HG02943 (cell line): Measurements from ENCODE around the gene LRBA.

Source experiments
- ATAC-seq: cut with Tn5 transposase; IDR thresholded peaks from one replicate; pipeline ENCODE4 v1.9.1; 2021; ENCODE audit warnings: mild to moderate bottlenecking, low read depth, moderate library complexity; ENCODE audit not compliant: unreplicated experiment

The LRBA gene

DNA sequence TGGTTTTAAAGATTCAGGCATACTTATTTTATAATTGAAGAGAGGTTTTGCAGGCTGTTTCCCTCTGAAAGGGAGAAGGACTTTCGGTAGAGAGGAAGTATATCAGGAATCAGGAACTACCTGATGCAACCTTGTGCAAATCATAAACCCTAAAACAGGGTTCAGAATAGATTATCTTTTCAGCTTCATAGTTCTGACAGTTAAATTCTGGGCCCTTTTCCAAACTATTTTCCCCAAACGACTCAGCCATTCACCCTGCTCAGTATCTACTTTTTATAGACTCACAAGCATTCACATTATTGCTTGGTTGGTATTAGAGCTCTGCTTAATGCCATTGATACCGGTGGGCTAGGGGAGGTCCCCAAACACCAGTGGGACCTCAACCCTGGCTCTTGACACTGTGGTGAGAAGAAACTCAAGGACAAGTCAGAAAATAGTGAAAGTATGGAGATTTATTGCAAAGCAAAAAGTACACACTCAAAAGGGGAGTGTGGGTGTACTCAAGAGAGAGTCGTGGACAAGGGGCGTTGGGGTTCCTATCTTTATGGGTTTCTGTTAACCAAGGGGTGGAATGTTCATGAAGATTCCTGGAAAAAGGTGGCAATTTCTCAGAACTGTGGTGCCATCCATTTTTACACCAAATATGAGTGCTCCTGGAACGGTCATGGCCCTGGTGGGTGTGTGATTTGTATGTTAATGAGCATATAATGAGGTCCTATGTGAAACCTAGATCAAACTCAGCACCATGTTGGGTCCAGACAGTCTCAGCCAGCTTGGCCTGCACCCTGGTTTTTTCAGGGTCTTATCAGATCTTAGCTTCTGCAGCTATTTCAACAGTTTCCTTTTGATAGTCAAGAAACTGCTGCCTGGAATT is 698.5 kb downstream of the LRBA start:
- no peak for ATAC-seq

DNA sequence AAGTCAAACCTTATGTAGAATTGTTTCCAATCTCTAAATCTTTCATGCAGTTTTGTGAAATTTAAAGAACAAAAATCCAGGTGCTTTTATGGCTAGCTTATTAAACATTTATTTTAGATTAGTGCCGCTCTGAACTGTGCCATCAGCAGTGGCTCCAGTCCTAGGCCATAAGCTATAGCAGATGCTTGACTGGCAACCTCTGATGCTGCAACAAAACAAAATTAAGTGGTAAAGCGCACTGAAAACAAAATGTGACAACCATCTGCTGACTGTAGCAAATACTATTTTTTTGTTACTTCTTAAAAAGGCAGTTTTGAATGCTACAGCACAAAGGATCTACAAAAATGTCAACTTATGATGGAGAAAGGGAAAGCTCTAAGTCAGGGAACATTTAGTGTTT is 699.4 kb downstream of the LRBA start:
- ATAC-seq = no peak

DNA sequence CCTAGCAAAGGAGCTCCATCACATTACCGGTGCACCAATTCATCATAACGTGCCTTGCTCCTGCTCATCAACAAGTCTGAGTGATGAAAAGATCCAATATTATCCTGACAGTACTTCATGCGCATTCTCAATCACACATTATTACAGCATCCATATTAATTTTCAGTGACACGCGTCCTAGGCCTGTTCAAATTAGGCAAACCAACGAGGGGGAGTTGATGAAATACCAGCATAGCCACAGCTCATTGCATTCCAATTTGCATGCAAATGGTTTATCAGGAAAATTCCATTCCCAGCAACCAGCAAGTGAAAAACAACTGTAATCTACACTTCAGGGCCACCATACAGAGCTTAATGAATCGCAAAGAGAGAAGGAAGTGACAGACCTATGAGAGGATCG is 699.9 kb downstream of the LRBA start:
- no peak for ATAC-seq

DNA sequence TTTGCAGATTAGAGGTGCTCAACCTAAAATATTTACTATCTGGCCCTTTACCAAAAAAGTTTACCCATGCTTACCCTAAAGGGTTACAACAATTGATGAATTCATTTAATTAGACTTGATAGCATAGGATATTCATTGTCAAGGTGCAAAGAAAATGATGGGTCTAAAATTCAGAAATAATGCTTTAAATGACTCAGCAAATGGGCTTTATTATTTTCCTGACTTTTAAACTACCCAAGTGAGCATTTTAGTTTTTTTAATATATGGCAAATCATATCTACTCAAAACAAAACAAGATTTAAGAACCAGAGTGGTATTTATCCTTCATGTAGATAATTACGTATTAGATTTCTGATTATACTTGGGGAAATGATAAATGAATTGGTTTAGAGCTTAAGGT is 701.1 kb downstream of the LRBA start:
- ATAC-seq = no peak

DNA sequence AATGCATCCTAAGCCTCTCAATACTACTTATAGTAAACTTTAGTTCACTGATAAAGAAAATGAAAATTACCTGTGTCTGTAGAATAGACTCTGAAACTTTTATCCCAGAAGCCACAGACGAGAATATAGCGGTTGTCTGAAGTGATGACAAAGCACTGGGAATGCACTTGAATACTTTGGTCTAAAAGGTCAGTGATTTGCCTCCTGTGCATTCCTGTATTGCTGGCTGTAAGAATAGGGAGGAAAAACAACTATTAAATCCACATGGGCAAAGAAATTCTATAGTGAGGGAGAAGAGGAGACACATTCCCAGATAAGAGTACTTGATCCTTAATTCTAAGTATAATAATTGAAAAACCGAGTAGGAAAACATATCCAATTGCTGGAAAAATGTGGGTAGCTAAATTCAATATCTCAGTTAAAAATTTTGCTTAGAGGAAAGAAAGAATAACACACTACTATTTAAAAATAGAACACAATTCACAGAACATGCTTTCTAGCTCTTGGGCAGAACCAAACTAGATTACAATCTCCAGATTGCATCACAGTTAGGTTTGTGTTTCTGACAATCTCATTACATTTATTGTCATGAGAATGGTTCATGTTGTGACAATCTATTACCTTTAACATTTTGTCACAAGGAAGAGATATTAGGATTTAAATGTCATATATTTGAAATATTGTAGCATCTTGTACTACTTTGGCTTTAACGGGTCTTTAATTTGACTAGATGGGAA is 704.8 kb downstream of the LRBA start:
- no peak for ATAC-seq

DNA sequence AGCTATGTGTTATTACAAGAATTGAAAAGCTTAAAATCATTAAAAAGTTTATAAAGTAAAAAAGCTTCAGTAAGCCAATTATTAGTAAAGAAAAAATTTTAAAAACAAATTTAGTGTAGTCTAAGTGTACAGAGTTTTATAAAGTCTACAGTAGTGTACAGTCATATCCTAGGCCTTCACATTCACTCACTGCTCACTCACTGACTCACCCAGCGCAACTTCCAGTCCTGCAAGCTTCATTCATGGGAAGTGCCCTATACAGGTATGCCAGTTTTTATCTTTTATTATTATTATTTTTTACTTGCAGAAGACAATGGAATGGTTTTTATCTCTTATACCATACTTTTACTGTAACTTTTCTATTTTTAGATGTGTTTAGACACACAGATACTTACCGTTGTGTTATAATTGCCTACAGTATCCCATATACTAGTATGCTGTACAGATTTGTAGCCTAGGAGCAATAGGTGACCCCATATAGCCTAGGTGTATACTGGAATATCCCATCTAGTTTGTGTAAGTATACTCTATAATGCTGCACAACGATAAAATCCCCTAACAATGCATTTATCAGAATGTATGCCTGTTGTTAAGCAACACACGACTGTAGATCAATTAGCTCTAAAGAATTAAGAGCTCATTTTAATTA is 706.1 kb downstream of the LRBA start:
- no peak for ATAC-seq

DNA sequence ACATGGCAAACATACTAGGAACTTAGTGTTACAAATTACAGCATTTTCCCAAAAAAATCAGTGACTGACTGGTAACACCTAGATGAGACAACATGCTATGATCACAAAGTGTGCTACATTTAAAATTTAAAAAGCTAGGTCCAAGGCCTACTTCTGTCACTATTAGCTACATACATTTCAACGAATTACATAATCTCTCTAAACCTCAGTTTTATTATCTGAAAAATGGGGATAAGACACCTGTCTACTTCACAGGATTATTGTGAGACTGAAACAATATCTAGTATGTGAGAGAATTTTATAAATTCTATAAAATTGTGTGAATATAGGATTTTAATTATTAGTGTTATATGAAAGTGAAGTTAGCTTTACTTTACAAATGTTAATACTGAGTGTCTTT is 708.4 kb downstream of the LRBA start:
- ATAC-seq = no peak

DNA sequence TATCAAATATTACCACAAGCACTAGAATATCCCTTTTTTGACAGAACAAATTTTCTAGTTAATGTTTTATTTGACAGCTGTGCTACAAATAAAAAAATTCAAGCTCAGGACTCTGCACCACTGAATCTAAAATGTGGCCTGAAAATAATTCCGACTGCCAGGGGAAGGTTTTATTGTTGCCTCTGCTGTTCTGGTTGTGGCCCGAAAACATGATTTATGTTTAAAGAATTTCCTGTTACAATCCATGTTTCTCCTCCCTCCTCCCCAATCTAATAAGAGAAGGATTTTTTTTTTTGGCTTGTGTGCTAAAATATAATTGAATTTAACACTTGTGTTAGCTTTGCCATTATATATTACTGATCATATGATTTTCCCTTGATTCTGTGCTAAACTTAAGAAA is 709.1 kb downstream of the LRBA start:
- no peak for ATAC-seq

DNA sequence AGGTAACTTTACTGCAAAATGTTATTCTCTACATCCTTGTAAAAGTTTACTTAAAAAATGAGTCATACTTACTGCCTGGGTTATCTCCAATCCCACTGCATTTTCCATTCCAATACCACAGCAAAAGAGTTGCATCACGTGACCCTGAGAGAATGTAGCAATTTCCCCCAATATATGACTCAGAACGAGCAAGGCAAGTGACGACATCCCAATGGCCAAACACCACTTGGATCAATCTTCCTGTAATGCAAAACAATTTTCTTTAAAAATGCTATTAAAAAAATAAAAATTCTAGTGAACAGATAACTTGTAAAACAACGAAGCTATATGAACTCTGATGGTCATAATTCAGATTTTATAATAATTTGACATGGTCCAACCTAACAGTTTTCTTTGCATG is 712.5 kb downstream of the LRBA start:
- no peak for ATAC-seq

DNA sequence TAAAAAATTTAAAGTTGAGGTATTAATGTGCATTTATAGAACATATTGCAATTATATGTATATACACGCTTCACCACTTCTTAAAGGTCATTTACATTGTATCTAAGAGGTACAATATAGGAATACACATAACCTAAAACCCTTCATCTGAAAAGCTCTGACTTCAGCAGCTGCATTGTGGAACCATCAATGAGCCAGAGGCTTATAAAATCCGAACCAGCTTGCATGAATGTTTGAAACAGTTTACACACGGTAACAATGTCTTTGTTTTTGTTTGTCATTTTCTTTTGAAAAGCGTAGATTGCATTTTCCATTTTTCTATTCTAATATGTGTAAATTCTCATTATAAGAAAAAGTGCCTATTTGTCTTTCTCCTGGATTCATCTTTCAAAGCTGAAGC is 715.3 kb downstream of the LRBA start:
- no peak for ATAC-seq

DNA sequence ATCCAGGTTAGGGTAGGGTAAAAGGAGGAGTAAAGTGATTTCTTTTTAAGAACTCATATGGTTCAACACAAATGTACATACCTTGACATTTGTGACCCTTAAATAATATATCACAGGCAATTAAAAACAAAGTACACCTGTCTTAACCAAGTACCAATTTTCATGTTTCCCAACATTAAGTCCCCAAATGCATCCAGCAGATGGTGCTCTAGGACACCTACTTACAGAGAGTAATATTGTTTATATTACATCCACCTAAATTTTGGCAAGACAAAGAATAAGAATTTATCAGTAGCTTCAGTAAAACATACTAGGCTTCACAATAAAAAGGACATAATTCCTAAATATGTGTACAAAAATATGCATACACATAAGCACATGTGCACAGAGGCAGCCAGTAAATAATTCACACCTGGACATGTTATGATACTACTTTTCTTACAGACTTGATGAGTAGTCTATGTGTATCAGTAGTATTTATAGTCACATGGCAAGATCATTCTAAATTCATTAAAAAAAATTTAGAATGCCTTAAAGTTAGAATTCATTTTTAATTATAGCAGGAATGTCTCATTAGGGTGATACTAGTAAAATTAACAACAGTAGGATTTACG is 717.1 kb downstream of the LRBA start:
- ATAC-seq = no peak

DNA sequence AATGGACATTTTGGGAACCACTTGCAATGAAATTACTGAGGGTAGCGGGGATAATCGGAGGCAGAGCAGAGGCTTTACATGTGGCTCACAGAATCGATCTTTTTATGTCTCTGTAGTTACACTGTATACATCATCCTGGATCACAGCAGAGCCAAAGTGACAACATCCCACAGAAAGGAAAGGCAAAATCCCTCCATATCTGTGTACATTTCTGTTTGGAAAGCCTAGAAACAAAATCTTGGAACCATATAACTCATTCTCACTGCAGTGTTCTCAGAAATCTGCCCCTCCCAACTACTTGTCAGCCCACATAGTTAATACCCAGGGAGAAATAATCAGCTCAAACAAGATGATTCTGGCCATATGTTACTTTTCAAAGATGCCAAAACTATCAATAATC is 725.2 kb downstream of the LRBA start:
- ATAC-seq = no peak

DNA sequence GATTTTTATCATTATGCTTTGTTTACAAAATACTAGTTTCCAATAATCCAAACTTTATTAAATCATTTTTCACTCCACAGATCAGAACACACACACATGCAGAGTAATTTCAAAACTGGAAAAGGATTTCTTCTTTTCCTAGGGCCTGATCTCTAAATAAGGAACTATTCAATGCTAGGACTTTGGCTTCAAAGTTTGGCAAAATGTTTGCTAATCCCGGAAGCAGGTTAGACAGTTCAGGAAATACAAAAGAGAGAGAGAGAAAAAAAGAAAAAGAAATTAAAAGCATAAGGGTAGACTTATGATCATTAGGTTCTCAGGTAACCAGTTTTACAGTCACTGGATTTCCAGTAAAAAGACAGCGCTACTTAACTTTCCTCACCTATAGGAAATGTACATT is 725.9 kb downstream of the LRBA start:
- no peak for ATAC-seq

DNA sequence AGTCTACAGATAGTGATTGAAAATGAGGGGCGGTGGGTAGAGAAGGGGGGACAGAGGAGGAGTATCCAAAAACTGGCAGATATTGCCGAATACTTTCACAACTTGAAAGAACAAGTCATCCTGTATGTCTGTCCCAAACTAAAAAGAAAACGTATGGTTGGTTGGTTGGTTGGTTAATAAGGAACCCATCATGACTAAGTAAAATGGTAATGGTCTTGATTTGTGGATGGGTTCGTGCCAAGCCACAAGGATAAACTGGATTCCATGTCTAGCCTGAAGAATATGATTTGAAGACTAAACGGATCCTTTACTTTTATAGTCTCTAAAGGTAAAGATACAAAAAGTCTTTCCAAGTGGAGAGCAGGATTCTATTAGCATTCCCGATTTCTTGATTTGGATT is 728.4 kb downstream of the LRBA start:
- ATAC-seq = no peak

DNA sequence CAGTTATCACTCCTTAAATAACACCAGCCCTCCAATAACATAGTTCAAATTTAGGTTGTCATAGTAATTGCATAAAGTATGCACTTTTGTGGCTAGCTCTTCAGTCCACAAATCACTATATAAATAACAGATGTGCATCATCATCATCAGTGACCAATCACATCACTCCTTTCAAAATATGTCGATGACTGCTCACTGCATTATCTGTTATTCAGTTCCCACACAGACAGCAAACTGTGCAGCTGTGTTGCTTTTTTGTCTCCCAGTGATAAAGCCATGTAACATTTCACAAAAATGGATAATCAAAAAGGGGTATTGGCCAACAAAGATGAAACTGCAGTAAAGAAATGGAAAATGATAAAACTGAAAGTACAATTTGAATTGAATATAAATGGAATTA is 731.4 kb downstream of the LRBA start:
- no peak for ATAC-seq

DNA sequence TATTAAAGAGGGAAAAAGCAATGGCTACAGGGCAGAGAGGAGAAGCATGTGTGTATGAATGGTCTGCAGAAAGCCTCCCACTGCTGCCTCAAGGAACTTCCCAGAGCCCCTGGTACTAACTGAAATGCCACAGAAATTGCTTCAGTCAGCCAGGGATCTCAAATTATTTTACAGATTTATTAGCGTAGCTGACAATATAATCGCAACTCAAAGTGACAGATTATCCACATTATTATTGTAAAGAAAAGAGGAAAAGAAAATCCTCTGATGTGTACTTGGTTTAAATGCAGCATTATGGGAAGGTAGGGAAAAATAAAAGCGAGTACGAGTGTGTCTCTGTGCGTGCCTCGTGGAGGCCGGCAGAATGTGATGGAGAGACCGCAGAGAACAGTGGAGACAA is 734.1 kb downstream of the LRBA start:
- no peak for ATAC-seq

DNA sequence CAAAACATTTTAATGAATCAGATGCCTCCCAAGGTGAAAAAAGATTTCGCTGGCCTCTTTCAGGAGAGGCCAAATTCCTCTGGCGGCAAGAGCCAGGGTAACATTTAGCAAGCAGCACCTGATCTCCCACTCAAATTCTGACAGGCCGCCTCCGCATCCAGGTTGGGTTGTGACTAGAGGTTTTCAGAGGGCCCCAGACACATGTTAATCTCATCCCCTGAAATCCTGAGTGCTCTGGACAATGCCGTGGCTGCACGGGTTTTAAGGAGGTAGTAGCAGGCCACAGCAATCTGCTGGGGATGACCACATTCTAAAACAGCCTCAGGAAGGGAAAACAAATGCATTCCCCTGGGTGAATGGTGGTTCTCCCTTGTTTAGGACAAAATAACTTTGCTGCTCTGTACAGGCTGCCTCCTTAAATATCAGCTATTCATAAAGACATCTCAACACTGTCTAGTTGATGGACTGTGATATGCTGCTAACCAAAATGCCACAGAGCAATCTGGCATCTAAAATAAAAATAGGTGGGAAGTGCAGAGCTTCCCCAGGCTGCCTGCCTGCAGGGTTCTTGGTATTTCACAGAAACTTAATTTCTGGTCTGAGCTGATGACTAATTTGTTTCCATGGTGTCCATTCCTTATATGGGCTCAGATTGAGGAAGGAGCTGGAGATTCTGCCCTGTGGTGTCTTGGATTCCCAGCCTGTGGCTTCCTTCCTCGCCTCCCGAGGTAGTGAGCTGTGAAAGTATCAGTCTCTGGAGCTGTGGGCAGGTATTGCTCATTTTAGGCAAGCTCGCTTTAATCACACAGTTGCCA is 734.8 kb downstream of the LRBA start:
- ATAC-seq = no peak

DNA sequence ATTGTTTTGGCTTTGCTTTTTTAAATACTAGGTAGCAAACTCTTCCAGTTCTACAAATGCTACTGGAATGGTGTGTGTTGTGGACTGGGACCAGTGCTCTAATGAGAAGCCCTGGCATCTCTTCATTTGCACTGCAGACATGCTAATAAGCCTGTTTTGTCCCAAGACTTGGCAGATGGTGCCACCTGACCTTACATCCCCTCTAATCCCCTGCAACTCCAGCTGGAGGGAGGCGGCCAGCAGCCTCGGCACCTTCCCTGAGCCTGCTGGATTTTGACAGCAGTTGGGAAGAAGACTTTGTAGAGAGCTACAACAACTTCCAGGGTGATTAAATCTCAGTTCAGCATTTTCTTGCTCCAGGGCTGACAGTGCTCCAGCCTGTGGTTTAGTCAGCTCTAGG is 736.9 kb downstream of the LRBA start:
- ATAC-seq = no peak

DNA sequence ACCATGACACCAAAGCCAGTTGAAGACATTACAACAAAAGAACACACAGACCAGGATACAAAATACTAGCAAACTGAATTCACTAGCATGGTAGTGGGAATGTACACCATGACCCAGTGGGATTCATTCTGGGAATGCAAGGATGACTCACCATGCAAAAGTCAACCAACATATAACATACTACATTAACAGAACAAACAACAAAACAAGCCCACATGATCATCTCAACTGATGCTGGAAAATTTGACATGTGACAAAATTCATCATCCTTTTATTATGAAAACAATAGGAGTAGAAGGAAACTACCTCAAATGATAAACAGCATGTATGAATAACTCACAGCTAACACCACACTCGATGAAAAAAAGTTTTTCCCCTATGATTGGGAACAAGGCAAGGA is 746.6 kb downstream of the LRBA start:
- ATAC-seq = no peak

DNA sequence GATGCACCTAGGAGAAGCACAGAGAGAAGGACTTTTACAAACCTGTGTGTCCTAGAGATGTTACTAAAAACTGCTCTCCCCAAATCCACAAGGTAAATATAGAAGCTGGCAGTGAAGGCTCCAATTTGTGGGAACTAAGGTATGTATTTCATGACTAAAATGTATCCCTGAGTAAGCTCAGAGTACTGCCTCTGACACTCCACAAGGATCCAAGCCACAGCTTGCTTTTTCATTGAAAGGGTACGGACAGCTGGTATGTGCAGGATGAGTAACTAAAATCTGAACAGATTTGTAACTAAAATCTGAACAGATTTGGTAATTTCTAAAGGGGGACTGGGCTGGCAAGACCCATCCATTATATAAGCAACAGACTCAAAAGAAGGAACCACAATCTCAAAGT is 749.3 kb downstream of the LRBA start:
- no peak for ATAC-seq
